GM23338 (cell line): ENCODE data around the gene FOCAD. TPM values are rescaled to one million over a fixed set of nuclear protein-coding genes. Genes with fewer than 3 reads are reported as not detected.

Experiments used
- ATAC-seq: fragments of 200-7000 bp; cut with Tn5 transposase; 3 replicates; pipeline ENCODE4 v1.9.1; 2020
- DNase-seq: peaks from one replicate; pipeline ENCODE4 v3.0.0-alpha.2; 2015; ENCODE audit warnings: low spot score
- H2AFZ ChIP-seq: fragments of 200-600 bp; sonication (generic); 2 replicates; pipeline ENCODE4 v1.8.0; 2016; ENCODE audit warnings: antibody characterized with exemption, mild to moderate bottlenecking, moderate library complexity
- H3F3A ChIP-seq: fragments of 200-600 bp; sonication (generic); replicated peaks from 2 replicates; pipeline ENCODE4 v1.8.0; 2017; ENCODE audit warnings: antibody characterized with exemption, mixed run types, low read depth
- H3K27ac ChIP-seq: fragments of 200-600 bp; sonication (generic); 2 replicates; pipeline ENCODE4 v1.6.1; 2016; ENCODE audit warnings: low read depth
- H3K27me3 ChIP-seq: fragments of 200-600 bp; sonication (generic); 2 replicates; pipeline ENCODE4 v1.8.0; 2016; ENCODE audit warnings: mild to moderate bottlenecking, mixed run types, moderate library complexity; ENCODE audit not compliant: insufficient read depth
- H3K36me3 ChIP-seq: fragments of 200-600 bp; sonication (generic); 2 replicates; pipeline ENCODE4 v1.8.0; 2016; ENCODE audit warnings: mild to moderate bottlenecking; ENCODE audit not compliant: insufficient read depth
- H3K4me1 ChIP-seq: fragments of 200-600 bp; sonication (generic); 2 replicates; pipeline ENCODE4 v1.8.0; 2016; ENCODE audit warnings: mild to moderate bottlenecking, moderate library complexity; ENCODE audit not compliant: insufficient read depth
- H3K4me2 ChIP-seq: fragments of 200-600 bp; sonication (generic); 2 replicates; pipeline ENCODE4 v1.7.1; 2017; ENCODE audit warnings: mixed run types
- H3K4me3 ChIP-seq: fragments of 200-600 bp; sonication (generic); 2 replicates; pipeline ENCODE4 v1.6.1; 2016; ENCODE audit warnings: mixed run types
- H3K79me2 ChIP-seq: fragments of 200-600 bp; sonication (generic); replicated peaks from 2 replicates; pipeline ENCODE4 v1.8.0; 2017; ENCODE audit warnings: mild to moderate bottlenecking; ENCODE audit not compliant: insufficient read depth
- H3K9me2 ChIP-seq: fragments of 200-600 bp; sonication (generic); 2 replicates; pipeline ENCODE4 v1.8.0; 2017; ENCODE audit not compliant: insufficient read depth
- H4K20me1 ChIP-seq: fragments of 200-600 bp; sonication (generic); replicated peaks from 2 replicates; pipeline ENCODE4 v1.8.0; 2017; ENCODE audit warnings: mild to moderate bottlenecking; ENCODE audit not compliant: insufficient read depth
- H3K27ac Mint-ChIP-seq: 2 replicates; pipeline ENCODE4 v1.8.0; 2020; ENCODE audit warnings: inconsistent platforms, mild to moderate bottlenecking, moderate library complexity, mixed read lengths
- H3K27me3 Mint-ChIP-seq: 3 replicates; pipeline ENCODE4 v1.8.0; 2022; ENCODE audit warnings: low read depth, mild to moderate bottlenecking, moderate library complexity, mixed read lengths, inconsistent platforms; ENCODE audit not compliant: insufficient read depth, poor library complexity
- H3K36me3 Mint-ChIP-seq: 3 replicates; pipeline ENCODE4 v1.8.0; 2021; ENCODE audit warnings: low read depth, mild to moderate bottlenecking, inconsistent platforms, moderate library complexity, mixed read lengths
- H3K4me1 Mint-ChIP-seq: 3 replicates; pipeline ENCODE4 v1.8.0; 2020; ENCODE audit warnings: mild to moderate bottlenecking, inconsistent platforms, mixed read lengths
- H3K4me3 Mint-ChIP-seq: 3 replicates; pipeline ENCODE4 v1.8.0; 2021; ENCODE audit warnings: moderate library complexity, mild to moderate bottlenecking, inconsistent platforms, mixed read lengths
- H3K9me3 Mint-ChIP-seq: 3 replicates; pipeline ENCODE4 v1.8.0; 2020; ENCODE audit warnings: moderate library complexity, mild to moderate bottlenecking, inconsistent platforms, mixed read lengths
- CREB1 ChIP-seq: fragments of 250-450 bp; sonication (Bioruptor Pico); IDR thresholded peaks from 2 replicates; pipeline ENCODE4 v1.5.0; 2020; ENCODE audit warnings: low read depth, mild to moderate bottlenecking, moderate library complexity
- ETS1 ChIP-seq: IDR thresholded peaks from 2 replicates; pipeline ENCODE4 v1.6.1; 2016; ENCODE audit warnings: antibody characterized with exemption
- EZH2 ChIP-seq: fragments of 200-600 bp; sonication (generic); IDR thresholded peaks from one replicate; pipeline ENCODE4 v1.8.0; 2017; ENCODE audit warnings: antibody characterized with exemption, mild to moderate bottlenecking, low read depth; ENCODE audit not compliant: unreplicated experiment
- EZH2phosphoT487 ChIP-seq: fragments of 200-600 bp; sonication (generic); IDR thresholded peaks from one replicate; pipeline ENCODE4 v1.8.1; 2018; ENCODE audit warnings: antibody characterized with exemption; ENCODE audit not compliant: unreplicated experiment
- JUNB ChIP-seq: IDR thresholded peaks from one replicate; pipeline ENCODE4 v1.6.1; 2016; ENCODE audit warnings: antibody characterized with exemption; ENCODE audit not compliant: unreplicated experiment
- NANOG ChIP-seq: IDR thresholded peaks from 2 replicates; pipeline ENCODE4 v1.6.1; 2016; ENCODE audit warnings: antibody characterized with exemption, borderline replicate concordance
- POLR2AphosphoS5 ChIP-seq: IDR thresholded peaks from 2 replicates; pipeline ENCODE4 v1.6.1; 2016; ENCODE audit warnings: antibody characterized with exemption, low read depth
- STAT1 ChIP-seq: IDR thresholded peaks from one replicate; pipeline ENCODE4 v1.6.1; 2016; ENCODE audit warnings: antibody characterized with exemption; ENCODE audit not compliant: unreplicated experiment
- ZNF114 ChIP-seq: fragments of 250-450 bp; sonication (Bioruptor Pico); IDR thresholded peaks from 2 replicates; pipeline ENCODE4 v1.5.0; 2020; ENCODE audit warnings: mild to moderate bottlenecking, moderate library complexity
- ZNF331 ChIP-seq: fragments of 250-450 bp; sonication (Bioruptor Pico); IDR thresholded peaks from 2 replicates; pipeline ENCODE4 v1.5.0; 2020; ENCODE audit warnings: low read depth, mild to moderate bottlenecking, moderate library complexity
- polyA plus RNA-seq: library from polyadenylated mRNA; unstranded; fragments of >200 nt; fragmentation: Nextera tagmentation; extraction: Ambion mirVana; gene quantifications from 2 replicates; pipeline ENCODE4 v1.2.1, GENCODE V29; 2016
- total RNA-seq: library from RNA; depleted of rRNA; stranded (reverse); fragments of >200 nt; shearing (Covaris generic); gene quantifications from 2 replicates; pipeline ENCODE4 v1.2.3, GENCODE V29; 2014
- TF ChIP-seq, protein P1 (sequence below), 2 experiments: fragments of 200-600 bp in 1 of 2; sonication (generic) in 1 of 2; conservative IDR thresholded peaks; 2 replicates each; pipeline versions ENCODE4 v1.5.1 to v1.6.1; 2016 to 2017; ENCODE audit warnings: antibody characterized with exemption in 2 of 2, low read depth in 2 of 2, mild to moderate bottlenecking in 2 of 2, moderate library complexity in 1 of 2
- TF ChIP-seq, protein P2 (sequence below): IDR thresholded peaks from one replicate; pipeline ENCODE4 v1.6.1; 2018; ENCODE audit warnings: antibody characterized with exemption; ENCODE audit not compliant: unreplicated experiment
- TF ChIP-seq, protein P3 (sequence below): fragments of 250-450 bp; sonication (Bioruptor Pico); IDR thresholded peaks from 2 replicates; pipeline ENCODE4 v1.5.0; 2020; ENCODE audit warnings: mild to moderate bottlenecking, moderate library complexity

Gene FOCAD
- total and polyA plus RNA-seq, 2 experiments from 2014 or later = 13.7 to 66.5 TPM

GRCh38 chr9:20962536-20963225, 278.6 kb downstream of the FOCAD start (continued):
- TF ChIP-seq NANOG (no peak), JUNB (no peak), EZH2 (no peak), CREB1 (no peak), ETS1 (no peak), POLR2AphosphoS5 (no peak), ZNF114 (CRISPR knock-in tag) (no peak), STAT1 (no peak), ZNF331 (CRISPR knock-in tag) (no peak)

- DNase-seq = no peak
- H2AFZ ChIP-seq = no peak overlapping the region
- H3F3A ChIP-seq = no peaks in the 10 kb centered on the region
- Mint-ChIP-seq H3K27me3 (peaks cover 3% of the 10 kb centered on the region), H3K9me3 (peaks cover 3% of the 10 kb centered on the region; the same call in 1 of the 3 replicates), H3K27ac (no peak overlapping the region), H3K4me1 (no peaks in the 10 kb centered on the region), H3K36me3 (peaks cover 20% of the 10 kb centered on the region), H3K4me3 (no peak overlapping the region)
- H3K27ac ChIP-seq = no peak overlapping the region
- no peak overlapping the region for H3K4me2 ChIP-seq
- H3K36me3 ChIP-seq = no peaks in the 10 kb centered on the region; the same call in 1 of the 2 replicates
- H4K20me1 ChIP-seq = no peaks in the 10 kb centered on the region
- no peaks in the 10 kb centered on the region for H3K4me1 ChIP-seq
- H3K79me2 ChIP-seq = no peaks in the 10 kb centered on the region
- no peak for ATAC-seq
- no peak overlapping the region for H3K4me3 ChIP-seq
- no peaks in the 10 kb centered on the region for H3K27me3 ChIP-seq
- no peaks in the 10 kb centered on the region for H3K9me2 ChIP-seq
- TF ChIP-seq ZNF331 (CRISPR knock-in tag) = no peak
- TF ChIP-seq, protein P1, sequence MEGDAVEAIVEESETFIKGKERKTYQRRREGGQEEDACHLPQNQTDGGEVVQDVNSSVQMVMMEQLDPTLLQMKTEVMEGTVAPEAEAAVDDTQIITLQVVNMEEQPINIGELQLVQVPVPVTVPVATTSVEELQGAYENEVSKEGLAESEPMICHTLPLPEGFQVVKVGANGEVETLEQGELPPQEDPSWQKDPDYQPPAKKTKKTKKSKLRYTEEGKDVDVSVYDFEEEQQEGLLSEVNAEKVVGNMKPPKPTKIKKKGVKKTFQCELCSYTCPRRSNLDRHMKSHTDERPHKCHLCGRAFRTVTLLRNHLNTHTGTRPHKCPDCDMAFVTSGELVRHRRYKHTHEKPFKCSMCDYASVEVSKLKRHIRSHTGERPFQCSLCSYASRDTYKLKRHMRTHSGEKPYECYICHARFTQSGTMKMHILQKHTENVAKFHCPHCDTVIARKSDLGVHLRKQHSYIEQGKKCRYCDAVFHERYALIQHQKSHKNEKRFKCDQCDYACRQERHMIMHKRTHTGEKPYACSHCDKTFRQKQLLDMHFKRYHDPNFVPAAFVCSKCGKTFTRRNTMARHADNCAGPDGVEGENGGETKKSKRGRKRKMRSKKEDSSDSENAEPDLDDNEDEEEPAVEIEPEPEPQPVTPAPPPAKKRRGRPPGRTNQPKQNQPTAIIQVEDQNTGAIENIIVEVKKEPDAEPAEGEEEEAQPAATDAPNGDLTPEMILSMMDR (conservative IDR thresholded peaks at IDR 0.05; ENCODE audit: low read depth in 2 of 2) = no peak
- TF ChIP-seq NANOG = no peak
- TF ChIP-seq, protein P2, sequence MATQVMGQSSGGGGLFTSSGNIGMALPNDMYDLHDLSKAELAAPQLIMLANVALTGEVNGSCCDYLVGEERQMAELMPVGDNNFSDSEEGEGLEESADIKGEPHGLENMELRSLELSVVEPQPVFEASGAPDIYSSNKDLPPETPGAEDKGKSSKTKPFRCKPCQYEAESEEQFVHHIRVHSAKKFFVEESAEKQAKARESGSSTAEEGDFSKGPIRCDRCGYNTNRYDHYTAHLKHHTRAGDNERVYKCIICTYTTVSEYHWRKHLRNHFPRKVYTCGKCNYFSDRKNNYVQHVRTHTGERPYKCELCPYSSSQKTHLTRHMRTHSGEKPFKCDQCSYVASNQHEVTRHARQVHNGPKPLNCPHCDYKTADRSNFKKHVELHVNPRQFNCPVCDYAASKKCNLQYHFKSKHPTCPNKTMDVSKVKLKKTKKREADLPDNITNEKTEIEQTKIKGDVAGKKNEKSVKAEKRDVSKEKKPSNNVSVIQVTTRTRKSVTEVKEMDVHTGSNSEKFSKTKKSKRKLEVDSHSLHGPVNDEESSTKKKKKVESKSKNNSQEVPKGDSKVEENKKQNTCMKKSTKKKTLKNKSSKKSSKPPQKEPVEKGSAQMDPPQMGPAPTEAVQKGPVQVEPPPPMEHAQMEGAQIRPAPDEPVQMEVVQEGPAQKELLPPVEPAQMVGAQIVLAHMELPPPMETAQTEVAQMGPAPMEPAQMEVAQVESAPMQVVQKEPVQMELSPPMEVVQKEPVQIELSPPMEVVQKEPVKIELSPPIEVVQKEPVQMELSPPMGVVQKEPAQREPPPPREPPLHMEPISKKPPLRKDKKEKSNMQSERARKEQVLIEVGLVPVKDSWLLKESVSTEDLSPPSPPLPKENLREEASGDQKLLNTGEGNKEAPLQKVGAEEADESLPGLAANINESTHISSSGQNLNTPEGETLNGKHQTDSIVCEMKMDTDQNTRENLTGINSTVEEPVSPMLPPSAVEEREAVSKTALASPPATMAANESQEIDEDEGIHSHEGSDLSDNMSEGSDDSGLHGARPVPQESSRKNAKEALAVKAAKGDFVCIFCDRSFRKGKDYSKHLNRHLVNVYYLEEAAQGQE = no peak
- no peak for TF ChIP-seq STAT1
- TF ChIP-seq EZH2phosphoT487 = no peak
- TF ChIP-seq, protein P3, sequence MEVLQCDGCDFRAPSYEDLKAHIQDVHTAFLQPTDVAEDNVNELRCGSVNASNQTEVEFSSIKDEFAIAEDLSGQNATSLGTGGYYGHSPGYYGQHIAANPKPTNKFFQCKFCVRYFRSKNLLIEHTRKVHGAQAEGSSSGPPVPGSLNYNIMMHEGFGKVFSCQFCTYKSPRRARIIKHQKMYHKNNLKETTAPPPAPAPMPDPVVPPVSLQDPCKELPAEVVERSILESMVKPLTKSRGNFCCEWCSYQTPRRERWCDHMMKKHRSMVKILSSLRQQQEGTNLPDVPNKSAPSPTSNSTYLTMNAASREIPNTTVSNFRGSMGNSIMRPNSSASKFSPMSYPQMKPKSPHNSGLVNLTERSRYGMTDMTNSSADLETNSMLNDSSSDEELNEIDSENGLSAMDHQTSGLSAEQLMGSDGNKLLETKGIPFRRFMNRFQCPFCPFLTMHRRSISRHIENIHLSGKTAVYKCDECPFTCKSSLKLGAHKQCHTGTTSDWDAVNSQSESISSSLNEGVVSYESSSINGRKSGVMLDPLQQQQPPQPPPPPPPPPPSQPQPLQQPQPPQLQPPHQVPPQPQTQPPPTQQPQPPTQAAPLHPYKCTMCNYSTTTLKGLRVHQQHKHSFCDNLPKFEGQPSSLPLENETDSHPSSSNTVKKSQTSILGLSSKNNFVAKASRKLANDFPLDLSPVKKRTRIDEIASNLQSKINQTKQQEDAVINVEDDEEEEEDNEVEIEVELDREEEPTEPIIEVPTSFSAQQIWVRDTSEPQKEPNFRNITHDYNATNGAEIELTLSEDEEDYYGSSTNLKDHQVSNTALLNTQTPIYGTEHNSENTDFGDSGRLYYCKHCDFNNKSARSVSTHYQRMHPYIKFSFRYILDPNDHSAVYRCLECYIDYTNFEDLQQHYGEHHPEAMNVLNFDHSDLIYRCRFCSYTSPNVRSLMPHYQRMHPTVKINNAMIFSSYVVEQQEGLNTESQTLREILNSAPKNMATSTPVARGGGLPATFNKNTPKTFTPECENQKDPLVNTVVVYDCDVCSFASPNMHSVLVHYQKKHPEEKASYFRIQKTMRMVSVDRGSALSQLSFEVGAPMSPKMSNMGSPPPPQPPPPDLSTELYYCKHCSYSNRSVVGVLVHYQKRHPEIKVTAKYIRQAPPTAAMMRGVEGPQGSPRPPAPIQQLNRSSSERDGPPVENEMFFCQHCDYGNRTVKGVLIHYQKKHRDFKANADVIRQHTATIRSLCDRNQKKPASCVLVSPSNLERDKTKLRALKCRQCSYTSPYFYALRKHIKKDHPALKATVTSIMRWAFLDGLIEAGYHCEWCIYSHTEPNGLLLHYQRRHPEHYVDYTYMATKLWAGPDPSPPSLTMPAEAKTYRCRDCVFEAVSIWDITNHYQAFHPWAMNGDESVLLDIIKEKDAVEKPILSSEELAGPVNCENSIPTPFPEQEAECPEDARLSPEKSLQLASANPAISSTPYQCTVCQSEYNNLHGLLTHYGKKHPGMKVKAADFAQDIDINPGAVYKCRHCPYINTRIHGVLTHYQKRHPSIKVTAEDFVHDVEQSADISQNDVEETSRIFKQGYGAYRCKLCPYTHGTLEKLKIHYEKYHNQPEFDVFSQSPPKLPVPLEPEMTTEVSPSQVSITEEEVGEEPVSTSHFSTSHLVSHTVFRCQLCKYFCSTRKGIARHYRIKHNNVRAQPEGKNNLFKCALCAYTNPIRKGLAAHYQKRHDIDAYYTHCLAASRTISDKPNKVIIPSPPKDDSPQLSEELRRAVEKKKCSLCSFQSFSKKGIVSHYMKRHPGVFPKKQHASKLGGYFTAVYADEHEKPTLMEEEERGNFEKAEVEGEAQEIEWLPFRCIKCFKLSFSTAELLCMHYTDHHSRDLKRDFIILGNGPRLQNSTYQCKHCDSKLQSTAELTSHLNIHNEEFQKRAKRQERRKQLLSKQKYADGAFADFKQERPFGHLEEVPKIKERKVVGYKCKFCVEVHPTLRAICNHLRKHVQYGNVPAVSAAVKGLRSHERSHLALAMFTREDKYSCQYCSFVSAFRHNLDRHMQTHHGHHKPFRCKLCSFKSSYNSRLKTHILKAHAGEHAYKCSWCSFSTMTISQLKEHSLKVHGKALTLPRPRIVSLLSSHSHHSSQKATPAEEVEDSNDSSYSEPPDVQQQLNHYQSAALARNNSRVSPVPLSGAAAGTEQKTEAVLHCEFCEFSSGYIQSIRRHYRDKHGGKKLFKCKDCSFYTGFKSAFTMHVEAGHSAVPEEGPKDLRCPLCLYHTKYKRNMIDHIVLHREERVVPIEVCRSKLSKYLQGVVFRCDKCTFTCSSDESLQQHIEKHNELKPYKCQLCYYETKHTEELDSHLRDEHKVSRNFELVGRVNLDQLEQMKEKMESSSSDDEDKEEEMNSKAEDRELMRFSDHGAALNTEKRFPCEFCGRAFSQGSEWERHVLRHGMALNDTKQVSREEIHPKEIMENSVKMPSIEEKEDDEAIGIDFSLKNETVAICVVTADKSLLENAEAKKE = no peak
- TF ChIP-seq ZNF114 (CRISPR knock-in tag) = no peak
These were observed 288.6 kb downstream of the FOCAD start for GRCh38 chr9:20972684-20973083.
